ENCODE data around the gene TREML4.
"Not testable (repeated sequence)": the region's sequence is repeated elsewhere in the genome, so short reads cannot be mapped to it uniquely, and the experiment has no call there.

DNA sequence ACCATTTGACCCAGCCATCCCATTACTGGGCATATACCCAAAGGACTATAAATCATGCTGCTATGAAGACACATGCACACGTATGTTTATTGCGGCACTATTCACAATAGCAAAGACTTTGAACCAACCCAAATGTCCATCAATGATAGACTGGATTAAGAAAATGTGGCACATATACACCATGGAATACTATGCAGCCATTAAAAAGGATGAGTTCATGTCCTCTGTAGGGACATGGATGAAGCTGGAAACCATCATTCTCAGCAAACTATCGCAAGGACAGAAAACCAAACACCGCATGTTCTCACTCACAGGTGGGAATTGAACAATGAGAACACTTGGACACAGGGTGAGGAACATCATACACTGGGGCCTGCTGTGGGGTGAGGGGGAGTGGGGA lies 18.4 kb downstream of the TREML4 start:
- not testable (repeated sequence) for TF ChIP-seq POLR2A (IDR thresholded peaks at IDR 0.05; ENCODE audit: control extremely low read depth in 1 of 2, low read depth in 2 of 2, low read length in 2 of 2); TCF12 (IDR thresholded peaks at IDR 0.05; ENCODE audit: low read depth, low read length); ZNF274 (IDR thresholded peaks at IDR 0.05; ENCODE audit: borderline replicate concordance, extremely low read depth, low read length); SIN3A (conservative IDR thresholded peaks at IDR 0.05 in 1 of 2, IDR thresholded peaks at IDR 0.05 in 1 of 2; ENCODE audit: low read depth in 1 of 2, low read length in 2 of 2); HDAC2 (IDR thresholded peaks at IDR 0.05; ENCODE audit: borderline replicate concordance in 1 of 2, low read depth in 2 of 2, low read length in 2 of 2); POLR2AphosphoS5 (IDR thresholded peaks at IDR 0.05; ENCODE audit: low read depth, low read length); CBX5 (IDR thresholded peaks at IDR 0.05; ENCODE audit: low read depth, low read length); EZH2 (IDR thresholded peaks at IDR 0.05; ENCODE audit: low read depth, low read length, severe bottlenecking); JUN (IDR thresholded peaks at IDR 0.05; ENCODE audit: low read depth, low read length); RBBP5 (IDR thresholded peaks at IDR 0.05; ENCODE audit: borderline replicate concordance, low read depth, low read length); JUND (IDR thresholded peaks at IDR 0.05; ENCODE audit: low read length)
- TF ChIP-seq, protein P1, sequence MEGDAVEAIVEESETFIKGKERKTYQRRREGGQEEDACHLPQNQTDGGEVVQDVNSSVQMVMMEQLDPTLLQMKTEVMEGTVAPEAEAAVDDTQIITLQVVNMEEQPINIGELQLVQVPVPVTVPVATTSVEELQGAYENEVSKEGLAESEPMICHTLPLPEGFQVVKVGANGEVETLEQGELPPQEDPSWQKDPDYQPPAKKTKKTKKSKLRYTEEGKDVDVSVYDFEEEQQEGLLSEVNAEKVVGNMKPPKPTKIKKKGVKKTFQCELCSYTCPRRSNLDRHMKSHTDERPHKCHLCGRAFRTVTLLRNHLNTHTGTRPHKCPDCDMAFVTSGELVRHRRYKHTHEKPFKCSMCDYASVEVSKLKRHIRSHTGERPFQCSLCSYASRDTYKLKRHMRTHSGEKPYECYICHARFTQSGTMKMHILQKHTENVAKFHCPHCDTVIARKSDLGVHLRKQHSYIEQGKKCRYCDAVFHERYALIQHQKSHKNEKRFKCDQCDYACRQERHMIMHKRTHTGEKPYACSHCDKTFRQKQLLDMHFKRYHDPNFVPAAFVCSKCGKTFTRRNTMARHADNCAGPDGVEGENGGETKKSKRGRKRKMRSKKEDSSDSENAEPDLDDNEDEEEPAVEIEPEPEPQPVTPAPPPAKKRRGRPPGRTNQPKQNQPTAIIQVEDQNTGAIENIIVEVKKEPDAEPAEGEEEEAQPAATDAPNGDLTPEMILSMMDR (IDR thresholded peaks at IDR 0.05; ENCODE audit: control extremely low read depth in 1 of 3, insufficient read depth in 1 of 3, low read depth in 1 of 3, low read length in 3 of 3), result not testable (repeated sequence)
